Vein endothelial cell (primary cell): Measurements from ENCODE around the gene CLEC12A. TPM values are rescaled to one million over a fixed set of nuclear protein-coding genes. Genes with fewer than 3 reads are reported as not detected.

Experiments
- total RNA-seq: library from RNA; depleted of rRNA; stranded (reverse); fragments of >200 nt; gene quantifications from 2 replicates; pipeline ENCODE4 v1.2.3, GENCODE V29; 2012

The CLEC12A gene
- total RNA-seq, result not detected in 2 replicates

DNA sequence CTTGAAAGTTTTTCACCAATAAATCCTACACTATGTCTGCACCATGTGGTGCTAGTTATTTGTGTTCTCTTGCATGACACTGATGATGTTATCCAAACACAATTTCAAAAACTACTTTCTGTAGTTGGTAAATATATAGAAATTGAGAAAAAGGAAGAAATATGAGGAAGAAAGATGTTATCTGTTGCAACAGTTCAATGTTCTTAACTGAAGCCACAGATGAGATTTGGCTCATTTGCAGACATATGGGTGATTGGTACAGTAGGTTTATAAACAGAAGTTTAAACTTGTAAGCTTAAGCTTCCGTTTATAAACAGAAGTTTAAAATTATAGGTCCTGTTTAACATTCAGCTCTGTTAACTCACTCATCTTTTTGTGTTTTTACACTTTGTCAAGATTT lies at the start of gene CLEC12A:
TSS of gene CLEC12A (plus strand) at position 229 of the 400 bp plus-strand sequence. CDS start 188 bp downstream, outside the sequence.

DNA sequence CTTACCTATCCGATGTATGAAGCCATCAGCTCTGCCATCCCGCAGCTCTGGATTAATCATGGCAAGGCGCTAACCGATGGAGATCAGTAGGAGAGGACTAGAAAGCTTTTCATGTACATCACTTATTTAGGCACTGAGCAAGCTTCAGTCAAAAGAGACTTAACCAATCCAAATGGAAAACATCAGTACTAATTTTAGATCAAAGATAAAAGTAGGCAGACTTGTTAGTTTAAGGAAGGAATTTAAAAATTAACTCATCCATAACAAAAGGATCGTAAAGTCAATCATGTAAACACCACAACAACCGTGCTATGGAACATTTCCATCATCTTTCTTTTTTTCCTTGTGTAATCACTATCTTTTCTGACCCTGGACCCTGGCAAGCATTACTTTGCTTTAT lies 38.9 kb upstream of the CLEC12A start, which contains the start of gene CLEC2A:
TSS of gene CLEC2A (minus strand) at position 101 of the 400 bp plus-strand sequence. CDS start at position 60, 41 bp downstream.

DNA sequence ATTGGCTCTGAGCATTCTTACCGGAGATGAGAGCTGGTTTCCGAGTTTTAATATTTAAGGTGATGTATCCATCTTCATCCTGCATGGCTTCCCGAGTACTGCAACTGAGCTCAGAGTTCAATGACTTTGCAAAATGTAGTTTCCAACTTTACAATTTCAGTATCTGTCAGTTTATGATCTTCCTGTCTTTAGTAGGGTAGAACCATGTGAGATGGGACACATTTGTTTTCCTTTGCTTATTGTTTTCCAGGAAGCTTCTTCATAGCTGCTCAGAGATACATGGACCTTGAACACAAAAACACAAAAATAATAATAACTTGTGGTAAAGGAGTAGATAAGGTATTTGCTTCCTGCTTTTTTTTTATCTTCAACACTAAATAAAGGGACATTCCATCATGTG lies 27.8 kb downstream of the CLEC12A start, which contains the start of gene CLEC1B:
TSS of gene CLEC1B (minus strand) at position 106 of the 400 bp plus-strand sequence. CDS start at position 85, 21 bp downstream.

DNA sequence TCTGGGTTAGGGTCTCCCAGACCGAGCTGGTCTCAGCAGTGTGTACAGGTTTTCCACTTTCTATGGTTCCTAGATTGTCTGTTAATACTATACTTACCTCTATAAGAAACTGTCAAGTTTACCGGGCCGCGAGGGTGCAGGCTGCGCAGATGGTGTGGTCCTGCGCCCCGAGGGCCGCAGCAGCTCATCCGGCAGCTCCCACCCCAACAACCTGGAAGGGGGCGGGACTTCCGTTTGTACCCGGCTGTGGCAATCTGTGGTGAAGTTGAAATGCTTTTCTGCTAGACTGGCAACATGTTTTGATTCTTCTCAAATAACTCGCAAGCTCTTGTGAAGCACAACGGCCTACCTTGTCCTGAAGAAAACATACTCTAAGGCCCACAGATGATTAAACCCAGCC lies 59.2 kb downstream of the CLEC12A start, which contains the start of gene CLEC9A:
TSS of gene CLEC9A (plus strand) at position 237 of the 400 bp plus-strand sequence. CDS start 22,006 bp downstream, outside the sequence.

Other genes with a start within 250 kb of the CLEC12A start
- not detected in 2 replicates for gene CLECL1, start 238.3 kb upstream of the CLEC12A start, total RNA-seq
- 1.3 and 1.8 TPM in 2 replicates for gene CD69, start 210.5 kb upstream of the CLEC12A start, total RNA-seq
- 0.33 TPM in 1 of 2 replicates, not detected in the other for gene KLRF1, start 143.9 kb upstream of the CLEC12A start, total RNA-seq
- gene CLEC2B, start 102.1 kb upstream of the CLEC12A start, total RNA-seq, result 10.5 and 20.3 TPM in 2 replicates
- not detected in 2 replicates for gene KLRF2, start 89.9 kb upstream of the CLEC12A start, total RNA-seq
- not detected in 2 replicates for gene CLEC2A, start 39.0 kb upstream of the CLEC12A start, total RNA-seq
- gene CLEC1B, start 27.7 kb downstream of the CLEC12A start, total RNA-seq, result not detected in 2 replicates
- gene CLEC12B, start 39.2 kb downstream of the CLEC12A start, total RNA-seq, result under 0.01 and 0.19 TPM in 2 replicates
- not detected in 2 replicates for gene CLEC9A, start 59.3 kb downstream of the CLEC12A start, total RNA-seq
- 13.4 and 38.3 TPM in 2 replicates for gene CLEC1A, start 127.6 kb downstream of the CLEC12A start, total RNA-seq
- not detected in 2 replicates for gene CLEC7A, start 158.8 kb downstream of the CLEC12A start, total RNA-seq
- not detected in 2 replicates for gene OLR1, start 200.7 kb downstream of the CLEC12A start, total RNA-seq
- gene TMEM52B, start 207.6 kb downstream of the CLEC12A start, total RNA-seq, result under 0.01 TPM in 1 of 2 replicates, not detected in the other
- gene GABARAPL1, start 241.5 kb downstream of the CLEC12A start, total RNA-seq, result 45.7 and 105 TPM in 2 replicates